ENCODE measurements around the gene MYO16. TPM values are rescaled to one million over a fixed set of nuclear protein-coding genes. Genes with fewer than 3 reads are reported as not detected.

The MYO16 gene
- total RNA-seq, 1 donor from 2014 or later: not detected

DNA sequence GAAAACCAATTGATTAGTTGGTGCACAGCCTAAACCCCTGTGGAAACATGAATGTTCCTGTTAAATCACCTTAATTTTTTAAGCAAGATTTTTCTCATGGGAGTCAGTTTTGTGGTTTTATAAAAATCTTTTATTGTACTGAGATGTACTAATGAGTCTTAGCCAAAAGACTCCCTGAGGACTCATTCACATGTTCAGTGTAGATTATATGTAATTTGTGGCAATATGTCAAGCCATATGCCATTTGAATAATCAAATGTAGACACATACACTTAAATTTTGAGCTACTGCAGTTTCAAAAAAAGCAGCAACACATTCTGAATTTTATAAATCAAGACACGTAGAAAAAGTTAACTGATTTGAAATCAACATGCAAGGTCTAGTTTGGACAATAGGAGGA, 395.2 kb downstream of the MYO16 start:
- H3K36me3 ChIP-seq (ENCODE audit: control insufficient read depth, insufficient read depth, low read length): no peaks in the 10 kb centered on the region
- no peak overlapping the region for H3K4me3 ChIP-seq (ENCODE audit: low read depth, low read length)
- TF ChIP-seq, protein P1, sequence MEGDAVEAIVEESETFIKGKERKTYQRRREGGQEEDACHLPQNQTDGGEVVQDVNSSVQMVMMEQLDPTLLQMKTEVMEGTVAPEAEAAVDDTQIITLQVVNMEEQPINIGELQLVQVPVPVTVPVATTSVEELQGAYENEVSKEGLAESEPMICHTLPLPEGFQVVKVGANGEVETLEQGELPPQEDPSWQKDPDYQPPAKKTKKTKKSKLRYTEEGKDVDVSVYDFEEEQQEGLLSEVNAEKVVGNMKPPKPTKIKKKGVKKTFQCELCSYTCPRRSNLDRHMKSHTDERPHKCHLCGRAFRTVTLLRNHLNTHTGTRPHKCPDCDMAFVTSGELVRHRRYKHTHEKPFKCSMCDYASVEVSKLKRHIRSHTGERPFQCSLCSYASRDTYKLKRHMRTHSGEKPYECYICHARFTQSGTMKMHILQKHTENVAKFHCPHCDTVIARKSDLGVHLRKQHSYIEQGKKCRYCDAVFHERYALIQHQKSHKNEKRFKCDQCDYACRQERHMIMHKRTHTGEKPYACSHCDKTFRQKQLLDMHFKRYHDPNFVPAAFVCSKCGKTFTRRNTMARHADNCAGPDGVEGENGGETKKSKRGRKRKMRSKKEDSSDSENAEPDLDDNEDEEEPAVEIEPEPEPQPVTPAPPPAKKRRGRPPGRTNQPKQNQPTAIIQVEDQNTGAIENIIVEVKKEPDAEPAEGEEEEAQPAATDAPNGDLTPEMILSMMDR (IDR thresholded peaks at IDR 0.05; ENCODE audit: insufficient read depth, low read length, severe bottlenecking): no peak
- DNase-seq (ENCODE audit: low read depth) (no peak), FAIRE-seq (no peak)
- no peaks in the 10 kb centered on the region for H3K27me3 ChIP-seq (ENCODE audit: control insufficient read depth, insufficient read depth, low read length)

DNA sequence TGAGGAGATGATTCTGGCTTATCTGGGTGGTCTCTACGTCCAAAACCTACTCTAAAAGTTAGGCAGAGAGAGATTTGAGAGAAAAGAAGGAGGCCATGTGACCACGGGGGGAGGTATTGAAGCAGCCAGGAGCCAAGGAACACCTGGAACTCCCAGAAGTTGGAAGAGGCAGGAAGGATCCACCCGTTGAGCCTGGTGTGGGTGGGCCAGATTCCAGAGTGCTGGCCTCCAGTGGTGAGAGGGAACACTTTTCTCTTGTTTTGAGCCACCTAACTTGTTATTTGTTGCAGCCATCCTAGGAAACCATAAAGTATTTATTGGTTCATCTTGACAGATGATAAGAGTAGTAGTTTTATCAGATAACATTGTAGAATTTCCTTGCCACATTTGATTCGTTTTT, 396.9 kb downstream of the MYO16 start:
- DNase-seq (ENCODE audit: low read depth): no peak
- Histone ChIP-seq H3K4me3 (ENCODE audit: low read depth, low read length) (no peak overlapping the region), H3K27me3 (ENCODE audit: control insufficient read depth, insufficient read depth, low read length) (no peaks in the 10 kb centered on the region), H3K36me3 (ENCODE audit: control insufficient read depth, insufficient read depth, low read length) (no peaks in the 10 kb centered on the region)
- FAIRE-seq: no peak
- TF ChIP-seq, protein P1 (IDR thresholded peaks at IDR 0.05; ENCODE audit: insufficient read depth, low read length, severe bottlenecking): no peak

DNA sequence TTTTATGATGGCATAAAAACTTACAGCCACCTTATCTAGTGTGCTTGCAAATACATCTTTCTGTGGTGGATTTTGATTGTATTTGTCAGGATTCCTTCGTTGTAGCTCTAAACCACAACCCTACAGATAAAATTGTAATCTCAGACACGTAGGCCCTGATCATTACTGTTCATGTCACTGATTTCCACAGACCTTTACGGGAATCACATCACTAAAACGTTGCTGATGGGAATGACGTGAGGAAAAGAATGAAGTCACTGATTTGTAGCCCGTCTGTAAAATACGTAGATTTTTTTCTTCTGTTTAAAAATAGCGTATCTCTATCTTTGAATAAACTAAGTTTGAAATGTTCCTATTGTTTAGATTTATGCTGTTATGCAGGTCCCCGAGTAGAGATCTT, 399.2 kb downstream of the MYO16 start:
- H3K4me3 ChIP-seq (ENCODE audit: low read depth, low read length): no peak overlapping the region
- TF ChIP-seq, protein P1 (IDR thresholded peaks at IDR 0.05; ENCODE audit: insufficient read depth, low read length, severe bottlenecking): no peak
- H3K27me3 ChIP-seq (ENCODE audit: control insufficient read depth, insufficient read depth, low read length): no peaks in the 10 kb centered on the region
- no peak for FAIRE-seq
- no peaks in the 10 kb centered on the region for H3K36me3 ChIP-seq (ENCODE audit: control insufficient read depth, insufficient read depth, low read length)
- DNase-seq (ENCODE audit: low read depth): no peak

DNA sequence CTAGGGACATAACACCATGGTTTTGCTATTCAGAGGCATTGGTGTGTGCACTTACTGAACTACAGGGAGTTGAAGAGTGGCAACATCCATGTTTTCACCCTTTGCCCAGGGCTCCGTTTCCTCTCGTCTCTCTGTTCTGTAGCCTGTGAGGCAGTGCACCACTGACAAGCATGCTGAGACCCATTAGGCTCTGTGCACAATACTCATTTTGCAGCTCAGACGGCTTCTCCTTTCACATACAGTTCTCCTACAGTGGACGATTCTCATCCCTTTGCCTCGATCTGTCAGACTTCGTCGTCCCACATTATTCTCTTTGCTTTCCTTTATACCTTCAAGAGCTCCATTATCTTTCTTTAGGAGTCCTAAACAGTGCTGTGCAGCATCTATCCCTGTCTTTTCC, 403.7 kb downstream of the MYO16 start:
- TF ChIP-seq, protein P1 (IDR thresholded peaks at IDR 0.05; ENCODE audit: insufficient read depth, low read length, severe bottlenecking): no peak

DNA sequence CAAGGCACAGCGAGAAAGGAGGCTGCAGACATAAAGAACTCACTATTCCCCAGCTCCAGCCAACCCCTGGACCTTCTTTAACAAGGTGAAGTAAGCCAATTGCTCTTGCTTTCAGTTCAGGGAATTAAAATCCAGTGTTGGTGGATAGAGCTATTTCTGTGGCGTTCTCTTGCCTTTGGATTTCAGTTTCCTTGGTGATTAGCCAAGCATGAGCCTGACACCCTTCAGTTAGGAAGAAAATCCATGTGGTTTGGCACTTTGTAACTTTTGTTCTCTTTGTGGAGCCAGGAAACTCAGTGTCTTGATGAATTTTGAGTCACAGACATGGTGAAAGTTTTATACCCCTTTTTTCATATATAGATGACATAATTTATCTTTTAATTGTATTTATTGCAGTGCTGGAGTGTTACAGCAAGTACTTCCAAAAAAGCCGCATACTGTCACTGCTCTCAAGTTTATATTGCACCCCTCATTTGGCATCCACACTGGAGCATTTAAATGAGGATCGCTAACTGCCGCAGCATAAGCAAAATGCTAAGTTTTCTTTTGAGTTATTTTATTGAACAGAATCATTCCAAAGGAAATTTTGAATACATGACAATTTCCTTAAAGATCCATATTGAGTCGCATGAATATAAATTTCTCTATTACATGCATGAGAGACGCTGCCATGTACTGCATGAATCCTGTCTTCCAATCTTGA, 406.8 kb downstream of the MYO16 start:
- no peak for DNase-seq (ENCODE audit: low read depth)
- no peak overlapping the region for H3K4me3 ChIP-seq (ENCODE audit: low read depth, low read length)
- no peaks in the 10 kb centered on the region for H3K27me3 ChIP-seq (ENCODE audit: control insufficient read depth, insufficient read depth, low read length)
- H3K36me3 ChIP-seq (ENCODE audit: control insufficient read depth, insufficient read depth, low read length): no peaks in the 10 kb centered on the region
- no peak for FAIRE-seq
- TF ChIP-seq, protein P1 (IDR thresholded peaks at IDR 0.05; ENCODE audit: insufficient read depth, low read length, severe bottlenecking): no peak

More for the DNA sequence above, 403.7 kb downstream of the MYO16 start:
- FAIRE-seq (no peak), DNase-seq (ENCODE audit: low read depth) (no peak)
- H3K36me3 ChIP-seq (ENCODE audit: control insufficient read depth, insufficient read depth, low read length): no peaks in the 10 kb centered on the region
- no peak overlapping the region for H3K4me3 ChIP-seq (ENCODE audit: low read depth, low read length)
- no peaks in the 10 kb centered on the region for H3K27me3 ChIP-seq (ENCODE audit: control insufficient read depth, insufficient read depth, low read length)

DNA sequence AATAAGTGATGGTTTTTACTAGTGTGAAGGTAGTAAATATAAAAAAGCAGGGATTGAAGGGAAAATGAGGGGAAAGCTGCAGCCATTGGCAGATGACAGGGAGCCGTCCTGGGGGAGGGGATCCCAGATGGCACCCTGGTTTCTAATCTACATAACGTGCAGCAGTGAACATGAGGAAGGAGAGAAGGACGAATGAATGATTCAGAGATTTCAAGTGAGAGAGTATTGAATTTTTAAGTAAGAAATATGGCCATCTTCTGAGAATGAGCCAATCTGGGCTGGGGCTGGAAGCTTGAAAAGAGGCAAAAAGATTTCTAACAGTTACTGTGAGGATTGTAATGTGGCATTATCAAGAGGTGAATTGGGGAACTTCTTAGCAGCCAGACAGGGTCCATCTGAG, 414.2 kb downstream of the MYO16 start:
- TF ChIP-seq, protein P1 (IDR thresholded peaks at IDR 0.05; ENCODE audit: insufficient read depth, low read length, severe bottlenecking): no peak
- DNase-seq (ENCODE audit: low read depth) (no peak), FAIRE-seq (no peak)
- no peaks in the 10 kb centered on the region for H3K27me3 ChIP-seq (ENCODE audit: control insufficient read depth, insufficient read depth, low read length)
- no peak overlapping the region for H3K4me3 ChIP-seq (ENCODE audit: low read depth, low read length)
- H3K36me3 ChIP-seq (ENCODE audit: control insufficient read depth, insufficient read depth, low read length): no peaks in the 10 kb centered on the region
